Limb (tissue), 2 donors: ENCODE measurements around the gene SPRR2G.
"Not testable (repeated sequence)": the region's sequence is repeated elsewhere in the genome, so short reads cannot be mapped to it uniquely, and the experiment has no call there.

ENCODE experiments used
- DNase-seq, 2 donors: peaks; one replicate each; pipeline ENCODE4 v3.0.0-alpha.2; 2016; ENCODE audit errors: extremely low spot score in 2 of 2

SPRR2G gene

DNA sequence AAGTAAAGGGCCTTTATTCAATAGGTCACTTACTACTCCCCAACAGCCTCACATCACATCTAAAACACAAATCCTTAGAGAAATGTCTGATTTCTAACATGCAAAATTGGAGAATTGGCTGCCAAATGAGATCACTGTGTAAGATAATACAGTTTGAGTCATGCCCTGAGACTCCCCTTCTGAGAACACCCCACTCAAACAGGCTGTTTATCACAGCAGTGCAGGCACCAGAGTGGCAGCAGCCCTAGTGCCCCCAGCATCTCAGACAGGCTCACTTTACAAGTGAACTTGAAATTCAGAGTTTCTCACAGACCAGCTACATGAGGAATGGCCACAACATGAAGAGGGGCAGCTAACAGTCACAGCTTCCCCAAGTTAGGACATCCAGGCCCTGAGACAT is 35.4 kb downstream of the SPRR2G start:
- not testable (repeated sequence) for DNase-seq

DNA sequence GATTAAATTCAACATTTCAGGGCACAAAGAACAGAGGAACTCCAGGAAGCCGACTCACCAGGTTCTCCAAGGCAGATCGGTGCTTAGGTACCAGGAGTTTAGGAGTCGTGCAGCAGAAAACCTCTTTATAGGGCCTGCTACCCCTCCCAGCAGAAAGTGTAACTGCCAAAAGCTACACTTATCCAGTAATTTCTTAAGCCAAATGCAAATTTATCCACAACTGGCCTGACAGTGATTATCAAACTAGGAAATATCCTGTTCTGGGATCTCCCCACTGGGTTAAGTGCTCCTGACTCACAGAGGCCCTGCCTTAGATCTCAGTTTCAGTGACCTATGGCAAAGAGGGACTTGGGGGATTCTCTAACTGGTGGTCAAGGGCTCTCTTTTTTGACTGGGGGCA is 37.3 kb downstream of the SPRR2G start, which contains the start of gene SPRR2F:
Gene SPRR2F, minus strand, starts transcription at position 101 of the 400 bp plus-strand sequence. CDS start 783 bp downstream, outside the sequence.
- no peak for DNase-seq

DNA sequence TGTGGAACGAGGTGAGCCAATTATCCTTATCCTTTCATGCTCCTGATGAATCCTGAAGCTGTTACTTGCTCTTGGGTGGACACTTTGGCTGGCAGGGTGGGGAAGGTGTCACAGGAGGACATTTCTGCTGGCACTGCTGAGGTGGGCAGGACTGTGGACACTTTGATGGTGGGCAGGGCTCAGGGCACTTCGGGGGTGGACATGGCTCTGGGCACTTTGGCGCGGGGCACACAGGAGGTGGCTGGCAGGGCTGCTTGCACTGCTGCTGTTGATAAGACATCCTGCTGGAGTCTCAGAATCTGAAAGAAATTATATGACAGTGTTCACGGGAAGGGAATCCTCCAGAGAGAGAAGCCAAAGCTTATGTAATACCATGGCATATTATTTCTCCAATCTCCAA is 38.2 kb downstream of the SPRR2G start:
- DNase-seq: not testable (repeated sequence)

DNA sequence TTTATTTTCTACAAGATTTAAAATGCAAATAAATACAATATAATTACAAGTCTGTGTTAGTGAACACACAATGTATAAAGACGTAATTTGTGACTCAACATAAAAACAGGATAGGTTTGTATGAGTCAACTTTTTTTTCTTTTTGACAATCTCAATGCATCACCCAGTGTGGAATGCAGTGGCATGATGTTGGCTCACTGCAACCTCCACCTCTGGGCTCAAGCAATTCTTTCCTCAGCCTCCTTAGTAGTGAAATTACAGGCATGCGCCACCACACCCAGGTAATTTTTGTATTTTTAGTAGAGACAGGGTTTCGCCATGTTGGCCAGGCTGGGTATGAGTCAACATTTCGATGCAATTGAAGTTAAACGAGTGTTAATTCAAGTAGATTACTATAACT is 50.4 kb downstream of the SPRR2G start:
- DNase-seq: no peak
